NCI-H510A (cell line): ENCODE measurements around the gene TWNK.

ENCODE experiments used
- DNase-seq: peaks from one replicate; lab custom pipeline; 2025; lab: John Stamatoyannopoulos, UW

TWNK gene

GRCh38 chr10:100986952-100987684 is at the start of gene TWNK, which contains the start of gene MRPL43:
Gene TWNK, plus strand, starts transcription at chr10:100987543. Its CDS starts 668 bp downstream, at chr10:100988211.
Gene MRPL43, minus strand, starts transcription at chr10:100987497. Its CDS starts 54 bp downstream, at chr10:100987443.
- DNase-seq: peak; percentile 62

- no peak for DNase-seq
These were observed 47.5 kb upstream of the TWNK start for GRCh38 chr10:100939763-100940344.

GRCh38 chr10:100942229-100942628 is 45.1 kb upstream of the TWNK start:
- no peak for DNase-seq

GRCh38 chr10:100943508-100943907 is 43.8 kb upstream of the TWNK start:
- DNase-seq: no peak

GRCh38 chr10:100945754-100946153 is 41.6 kb upstream of the TWNK start:
- no peak for DNase-seq

GRCh38 chr10:100948916-100949315 is 38.4 kb upstream of the TWNK start:
- no peak for DNase-seq

- no peak for DNase-seq
These were observed 27.1 kb upstream of the TWNK start for GRCh38 chr10:100960251-100960650.

GRCh38 chr10:100962351-100963080 is 24.8 kb upstream of the TWNK start:
- no peak for DNase-seq

- no peak for DNase-seq
These were observed 23.5 kb upstream of the TWNK start for GRCh38 chr10:100963826-100964225.

- DNase-seq: no peak
These were observed 21.5 kb upstream of the TWNK start for GRCh38 chr10:100965820-100966219.

GRCh38 chr10:100966887-100967286 is 20.5 kb upstream of the TWNK start:
- DNase-seq: no peak

- DNase-seq: no peak
These were observed 20.0 kb upstream of the TWNK start for GRCh38 chr10:100967332-100967731.

- no peak for DNase-seq
These were observed 19.1 kb upstream of the TWNK start for GRCh38 chr10:100968062-100968736.

GRCh38 chr10:100968863-100969186 is 18.5 kb upstream of the TWNK start:
- no peak for DNase-seq

GRCh38 chr10:100969187-100970075 is 17.9 kb upstream of the TWNK start, which contains the start of gene SEMA4G:
Gene SEMA4G, plus strand, starts transcription at chr10:100969504. Its CDS starts 3,409 bp downstream, at chr10:100972913.
- peak; percentile 33 for DNase-seq

- no peak for DNase-seq
These were observed 17.0 kb upstream of the TWNK start for GRCh38 chr10:100970076-100970913.

- no peak for DNase-seq
These were observed 16.2 kb upstream of the TWNK start for GRCh38 chr10:100970914-100971811.

- DNase-seq: no peak
These were observed 15.0 kb upstream of the TWNK start for GRCh38 chr10:100972115-100972903.
